GM23338 (cell line): ENCODE results near the gene APOL3.
"Not testable (repeated sequence)": the region's sequence is repeated elsewhere in the genome, so short reads cannot be mapped to it uniquely, and the experiment has no call there.

ENCODE experiments used
- CREB1 ChIP-seq: fragments of 250-450 bp; sonication (Bioruptor Pico); IDR thresholded peaks from 2 replicates; pipeline ENCODE4 v1.5.0; 2020; ENCODE audit warnings: low read depth, mild to moderate bottlenecking, moderate library complexity
- CTCF ChIP-seq, 2 experiments: fragments of 200-600 bp in 1 of 2; sonication (generic) in 1 of 2; conservative IDR thresholded peaks; 2 replicates each; pipeline versions ENCODE4 v1.5.1 to v1.6.1; 2016 to 2017; ENCODE audit warnings: antibody characterized with exemption in 2 of 2, low read depth in 2 of 2, mild to moderate bottlenecking in 2 of 2, moderate library complexity in 1 of 2
- ETS1 ChIP-seq: IDR thresholded peaks from 2 replicates; pipeline ENCODE4 v1.6.1; 2016; ENCODE audit warnings: antibody characterized with exemption
- EZH2 ChIP-seq: fragments of 200-600 bp; sonication (generic); IDR thresholded peaks from one replicate; pipeline ENCODE4 v1.8.0; 2017; ENCODE audit warnings: antibody characterized with exemption, mild to moderate bottlenecking, low read depth; ENCODE audit not compliant: unreplicated experiment
- EZH2phosphoT487 ChIP-seq: fragments of 200-600 bp; sonication (generic); IDR thresholded peaks from one replicate; pipeline ENCODE4 v1.8.1; 2018; ENCODE audit warnings: antibody characterized with exemption; ENCODE audit not compliant: unreplicated experiment
- JUNB ChIP-seq: IDR thresholded peaks from one replicate; pipeline ENCODE4 v1.6.1; 2016; ENCODE audit warnings: antibody characterized with exemption; ENCODE audit not compliant: unreplicated experiment
- NANOG ChIP-seq: IDR thresholded peaks from 2 replicates; pipeline ENCODE4 v1.6.1; 2016; ENCODE audit warnings: antibody characterized with exemption, borderline replicate concordance
- POLR2AphosphoS5 ChIP-seq: IDR thresholded peaks from 2 replicates; pipeline ENCODE4 v1.6.1; 2016; ENCODE audit warnings: antibody characterized with exemption, low read depth
- STAT1 ChIP-seq: IDR thresholded peaks from one replicate; pipeline ENCODE4 v1.6.1; 2016; ENCODE audit warnings: antibody characterized with exemption; ENCODE audit not compliant: unreplicated experiment
- ZNF114 ChIP-seq: fragments of 250-450 bp; sonication (Bioruptor Pico); IDR thresholded peaks from 2 replicates; pipeline ENCODE4 v1.5.0; 2020; ENCODE audit warnings: mild to moderate bottlenecking, moderate library complexity
- ZNF331 ChIP-seq: fragments of 250-450 bp; sonication (Bioruptor Pico); IDR thresholded peaks from 2 replicates; pipeline ENCODE4 v1.5.0; 2020; ENCODE audit warnings: low read depth, mild to moderate bottlenecking, moderate library complexity
- ZNF462 ChIP-seq: fragments of 250-450 bp; sonication (Bioruptor Pico); IDR thresholded peaks from 2 replicates; pipeline ENCODE4 v1.5.0; 2020; ENCODE audit warnings: mild to moderate bottlenecking, moderate library complexity
- TF ChIP-seq, protein P1 (sequence below): IDR thresholded peaks from one replicate; pipeline ENCODE4 v1.6.1; 2018; ENCODE audit warnings: antibody characterized with exemption; ENCODE audit not compliant: unreplicated experiment

- not testable (repeated sequence) for TF ChIP-seq CTCF (conservative IDR thresholded peaks at IDR 0.05; ENCODE audit: low read depth in 2 of 2); JUNB; EZH2; POLR2AphosphoS5; ETS1; CREB1; EZH2phosphoT487; NANOG; STAT1; ZNF331; ZNF462; ZNF114 (CRISPR knock-in tag)
- TF ChIP-seq, protein P1, sequence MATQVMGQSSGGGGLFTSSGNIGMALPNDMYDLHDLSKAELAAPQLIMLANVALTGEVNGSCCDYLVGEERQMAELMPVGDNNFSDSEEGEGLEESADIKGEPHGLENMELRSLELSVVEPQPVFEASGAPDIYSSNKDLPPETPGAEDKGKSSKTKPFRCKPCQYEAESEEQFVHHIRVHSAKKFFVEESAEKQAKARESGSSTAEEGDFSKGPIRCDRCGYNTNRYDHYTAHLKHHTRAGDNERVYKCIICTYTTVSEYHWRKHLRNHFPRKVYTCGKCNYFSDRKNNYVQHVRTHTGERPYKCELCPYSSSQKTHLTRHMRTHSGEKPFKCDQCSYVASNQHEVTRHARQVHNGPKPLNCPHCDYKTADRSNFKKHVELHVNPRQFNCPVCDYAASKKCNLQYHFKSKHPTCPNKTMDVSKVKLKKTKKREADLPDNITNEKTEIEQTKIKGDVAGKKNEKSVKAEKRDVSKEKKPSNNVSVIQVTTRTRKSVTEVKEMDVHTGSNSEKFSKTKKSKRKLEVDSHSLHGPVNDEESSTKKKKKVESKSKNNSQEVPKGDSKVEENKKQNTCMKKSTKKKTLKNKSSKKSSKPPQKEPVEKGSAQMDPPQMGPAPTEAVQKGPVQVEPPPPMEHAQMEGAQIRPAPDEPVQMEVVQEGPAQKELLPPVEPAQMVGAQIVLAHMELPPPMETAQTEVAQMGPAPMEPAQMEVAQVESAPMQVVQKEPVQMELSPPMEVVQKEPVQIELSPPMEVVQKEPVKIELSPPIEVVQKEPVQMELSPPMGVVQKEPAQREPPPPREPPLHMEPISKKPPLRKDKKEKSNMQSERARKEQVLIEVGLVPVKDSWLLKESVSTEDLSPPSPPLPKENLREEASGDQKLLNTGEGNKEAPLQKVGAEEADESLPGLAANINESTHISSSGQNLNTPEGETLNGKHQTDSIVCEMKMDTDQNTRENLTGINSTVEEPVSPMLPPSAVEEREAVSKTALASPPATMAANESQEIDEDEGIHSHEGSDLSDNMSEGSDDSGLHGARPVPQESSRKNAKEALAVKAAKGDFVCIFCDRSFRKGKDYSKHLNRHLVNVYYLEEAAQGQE = not testable (repeated sequence)
Measured at GRCh38 chr22:36152821-36153220, 7.7 kb downstream of the APOL3 start.
